ENCODE measurements around the gene MSI2.

MSI2 gene

GRCh38 chr17:57379895-57380434, 123.6 kb downstream of the MSI2 start:
- ATAC-seq (replicated peaks; ENCODE audit: extremely low read depth, poor library complexity, severe bottlenecking) (no peak), DNase-seq (ENCODE audit: low spot score in 2 of 2) (no peak)
- H3K27me3 Mint-ChIP-seq, result no peaks in the 10 kb centered on the region
- H3K4me3 Mint-ChIP-seq, result no peak overlapping the region
- H3K27ac Mint-ChIP-seq (ENCODE audit: low read depth), result no peak overlapping the region
- H3K36me3 Mint-ChIP-seq (ENCODE audit: insufficient read depth), result peaks cover 1% of the 10 kb centered on the region
- H3K4me1 Mint-ChIP-seq, result peaks cover 22% of the 10 kb centered on the region
- no peaks in the 10 kb centered on the region for H3K9me3 Mint-ChIP-seq

GRCh38 chr17:57381498-57381897, 125.2 kb downstream of the MSI2 start:
- no peak overlapping the region for H3K27ac Mint-ChIP-seq (ENCODE audit: low read depth)

GRCh38 chr17:57384219-57384618, 127.9 kb downstream of the MSI2 start:
- H3K27me3 Mint-ChIP-seq, result no peaks in the 10 kb centered on the region
- H3K36me3 Mint-ChIP-seq (ENCODE audit: insufficient read depth), result peaks cover 3% of the 10 kb centered on the region
- no peak for DNase-seq (ENCODE audit: low spot score in 2 of 2)
- no peak overlapping the region for H3K27ac Mint-ChIP-seq (ENCODE audit: low read depth)
- ATAC-seq (replicated peaks; ENCODE audit: extremely low read depth, poor library complexity, severe bottlenecking), result no peak
- no peak overlapping the region for H3K4me3 Mint-ChIP-seq
- H3K9me3 Mint-ChIP-seq, result peaks cover 7% of the 10 kb centered on the region
- H3K4me1 Mint-ChIP-seq, result peaks cover 23% of the 10 kb centered on the region

More at GRCh38 chr17:57381498-57381897, 125.2 kb downstream of the MSI2 start:
- H3K9me3 Mint-ChIP-seq, result no peaks in the 10 kb centered on the region
- H3K4me3 Mint-ChIP-seq, result no peak overlapping the region
- H3K4me1 Mint-ChIP-seq, result peaks cover 20% of the 10 kb centered on the region
- H3K27me3 Mint-ChIP-seq, result no peaks in the 10 kb centered on the region
- ATAC-seq (replicated peaks; ENCODE audit: extremely low read depth, poor library complexity, severe bottlenecking), result no peak
- DNase-seq (ENCODE audit: low spot score in 2 of 2), result no peak
- peaks cover 3% of the 10 kb centered on the region for H3K36me3 Mint-ChIP-seq (ENCODE audit: insufficient read depth)

GRCh38 chr17:57385975-57386374, 129.7 kb downstream of the MSI2 start:
- H3K9me3 Mint-ChIP-seq, result peaks cover 7% of the 10 kb centered on the region
- no peaks in the 10 kb centered on the region for H3K27me3 Mint-ChIP-seq
- no peak overlapping the region for H3K27ac Mint-ChIP-seq (ENCODE audit: low read depth)
- peaks cover 26% of the 10 kb centered on the region for H3K4me1 Mint-ChIP-seq
- ATAC-seq (replicated peaks; ENCODE audit: extremely low read depth, poor library complexity, severe bottlenecking) (no peak), DNase-seq (ENCODE audit: low spot score in 2 of 2) (no peak)
- H3K36me3 Mint-ChIP-seq (ENCODE audit: insufficient read depth), result peaks cover 5% of the 10 kb centered on the region
- no peak overlapping the region for H3K4me3 Mint-ChIP-seq

GRCh38 chr17:57387575-57387974, 131.3 kb downstream of the MSI2 start:
- DNase-seq (ENCODE audit: low spot score in 2 of 2) (no peak), ATAC-seq (replicated peaks; ENCODE audit: extremely low read depth, poor library complexity, severe bottlenecking) (no peak)
- H3K4me3 Mint-ChIP-seq, result no peak overlapping the region
- peaks cover 19% of the 10 kb centered on the region for H3K4me1 Mint-ChIP-seq
- peaks cover 5% of the 10 kb centered on the region for H3K36me3 Mint-ChIP-seq (ENCODE audit: insufficient read depth)
- H3K27me3 Mint-ChIP-seq, result no peaks in the 10 kb centered on the region
- H3K9me3 Mint-ChIP-seq, result peaks cover 7% of the 10 kb centered on the region
- no peak overlapping the region for H3K27ac Mint-ChIP-seq (ENCODE audit: low read depth)

GRCh38 chr17:57388131-57388725, 131.9 kb downstream of the MSI2 start:
- ATAC-seq (replicated peaks; ENCODE audit: extremely low read depth, poor library complexity, severe bottlenecking), result no peak
- H3K4me3 Mint-ChIP-seq, result no peak overlapping the region
- peaks cover 5% of the 10 kb centered on the region for H3K36me3 Mint-ChIP-seq (ENCODE audit: insufficient read depth)
- no peak overlapping the region for H3K27ac Mint-ChIP-seq (ENCODE audit: low read depth)
- H3K27me3 Mint-ChIP-seq, result no peaks in the 10 kb centered on the region
- H3K4me1 Mint-ChIP-seq, result peaks cover 19% of the 10 kb centered on the region
- H3K9me3 Mint-ChIP-seq, result peaks cover 7% of the 10 kb centered on the region
- DNase-seq (ENCODE audit: low spot score in 2 of 2), result no peak

- ATAC-seq (replicated peaks; ENCODE audit: extremely low read depth, poor library complexity, severe bottlenecking) (no peak), DNase-seq (ENCODE audit: low spot score in 2 of 2) (no peak)
- no peak overlapping the region for H3K27ac Mint-ChIP-seq (ENCODE audit: low read depth)
- peaks cover 5% of the 10 kb centered on the region for H3K36me3 Mint-ChIP-seq (ENCODE audit: insufficient read depth)
- no peaks in the 10 kb centered on the region for H3K27me3 Mint-ChIP-seq
- H3K9me3 Mint-ChIP-seq, result peaks cover 7% of the 10 kb centered on the region
- no peak overlapping the region for H3K4me3 Mint-ChIP-seq
- peaks cover 21% of the 10 kb centered on the region for H3K4me1 Mint-ChIP-seq
Measured at GRCh38 chr17:57389473-57389872, 133.2 kb downstream of the MSI2 start.

- Mint-ChIP-seq H3K4me1 (peaks cover 26% of the 10 kb centered on the region), H3K27me3 (no peaks in the 10 kb centered on the region), H3K9me3 (peaks cover 7% of the 10 kb centered on the region), H3K27ac (ENCODE audit: low read depth) (no peak overlapping the region), H3K36me3 (ENCODE audit: insufficient read depth) (peaks cover 2% of the 10 kb centered on the region), H3K4me3 (no peak overlapping the region)
- ATAC-seq (replicated peaks; ENCODE audit: extremely low read depth, poor library complexity, severe bottlenecking) (no peak), DNase-seq (ENCODE audit: low spot score in 2 of 2) (no peak)
Measured at GRCh38 chr17:57391076-57391825, 134.9 kb downstream of the MSI2 start.

GRCh38 chr17:57391857-57392471, 135.6 kb downstream of the MSI2 start:
- H3K36me3 Mint-ChIP-seq (ENCODE audit: insufficient read depth), result peaks cover 2% of the 10 kb centered on the region
- no peak for ATAC-seq (replicated peaks; ENCODE audit: extremely low read depth, poor library complexity, severe bottlenecking)
- no peak for DNase-seq (ENCODE audit: low spot score in 2 of 2)
- no peaks in the 10 kb centered on the region for H3K27me3 Mint-ChIP-seq
- H3K4me1 Mint-ChIP-seq, result peaks cover 29% of the 10 kb centered on the region
- peaks cover 7% of the 10 kb centered on the region for H3K9me3 Mint-ChIP-seq
- no peak overlapping the region for H3K4me3 Mint-ChIP-seq
- H3K27ac Mint-ChIP-seq (ENCODE audit: low read depth), result no peak overlapping the region

- Mint-ChIP-seq H3K27me3 (no peaks in the 10 kb centered on the region), H3K4me3 (no peak overlapping the region), H3K36me3 (ENCODE audit: insufficient read depth) (peaks cover 2% of the 10 kb centered on the region), H3K9me3 (no peaks in the 10 kb centered on the region), H3K4me1 (peaks cover 34% of the 10 kb centered on the region), H3K27ac (ENCODE audit: low read depth) (no peak overlapping the region)
- DNase-seq (ENCODE audit: low spot score in 2 of 2), result no peak
- no peak for ATAC-seq (replicated peaks; ENCODE audit: extremely low read depth, poor library complexity, severe bottlenecking)
Measured at GRCh38 chr17:57393368-57393767, 137.0 kb downstream of the MSI2 start.

GRCh38 chr17:57394375-57394774, 138.1 kb downstream of the MSI2 start:
- Mint-ChIP-seq H3K4me3 (no peak overlapping the region), H3K27me3 (no peaks in the 10 kb centered on the region), H3K9me3 (no peaks in the 10 kb centered on the region), H3K36me3 (ENCODE audit: insufficient read depth) (peaks cover 3% of the 10 kb centered on the region), H3K4me1 (peaks cover 36% of the 10 kb centered on the region), H3K27ac (ENCODE audit: low read depth) (no peak overlapping the region)
- DNase-seq (ENCODE audit: low spot score in 2 of 2) (no peak), ATAC-seq (replicated peaks; ENCODE audit: extremely low read depth, poor library complexity, severe bottlenecking) (no peak)

- Mint-ChIP-seq H3K27ac (ENCODE audit: low read depth) (no peak overlapping the region), H3K9me3 (no peaks in the 10 kb centered on the region), H3K36me3 (ENCODE audit: insufficient read depth) (peaks cover 5% of the 10 kb centered on the region), H3K4me3 (no peak overlapping the region), H3K4me1 (peaks cover 37% of the 10 kb centered on the region), H3K27me3 (no peaks in the 10 kb centered on the region)
- DNase-seq (ENCODE audit: low spot score in 2 of 2), result no peak
- no peak for ATAC-seq (replicated peaks; ENCODE audit: extremely low read depth, poor library complexity, severe bottlenecking)
Measured at GRCh38 chr17:57395721-57396321, 139.5 kb downstream of the MSI2 start.

Measured in central memory CD8-positive, alpha-beta T cell (primary cell).